ENCODE results near the gene FGF14.

The FGF14 gene

DNA sequence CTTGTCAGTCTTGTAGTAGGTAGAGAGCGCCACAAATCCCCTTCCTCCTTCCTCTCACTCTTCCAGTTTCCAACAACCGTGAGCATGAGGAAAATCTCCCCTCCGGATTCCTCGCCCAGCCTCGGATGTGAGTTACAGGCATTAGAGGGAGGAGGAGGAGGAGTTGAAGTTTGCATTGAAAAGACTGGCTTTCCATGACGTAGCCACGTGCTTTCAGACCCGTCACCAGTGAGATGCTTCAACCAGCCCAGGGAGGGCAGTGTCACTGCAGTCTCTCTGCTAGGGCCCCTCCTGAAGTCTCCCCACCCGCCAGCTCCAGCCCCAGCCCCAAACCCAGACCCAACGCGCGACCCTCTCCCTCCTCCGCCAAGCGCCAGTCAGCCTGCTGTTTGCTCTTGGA lies 442 bp upstream of the FGF14 start:
- in situ Hi-C loops (cut with MboI; ENCODE audit: low pct_unique_long_range_greater_than_20kb, low sequenced_read_pairs, unreplicated experiment): no loop called here
- TF ChIP-seq, protein P1, sequence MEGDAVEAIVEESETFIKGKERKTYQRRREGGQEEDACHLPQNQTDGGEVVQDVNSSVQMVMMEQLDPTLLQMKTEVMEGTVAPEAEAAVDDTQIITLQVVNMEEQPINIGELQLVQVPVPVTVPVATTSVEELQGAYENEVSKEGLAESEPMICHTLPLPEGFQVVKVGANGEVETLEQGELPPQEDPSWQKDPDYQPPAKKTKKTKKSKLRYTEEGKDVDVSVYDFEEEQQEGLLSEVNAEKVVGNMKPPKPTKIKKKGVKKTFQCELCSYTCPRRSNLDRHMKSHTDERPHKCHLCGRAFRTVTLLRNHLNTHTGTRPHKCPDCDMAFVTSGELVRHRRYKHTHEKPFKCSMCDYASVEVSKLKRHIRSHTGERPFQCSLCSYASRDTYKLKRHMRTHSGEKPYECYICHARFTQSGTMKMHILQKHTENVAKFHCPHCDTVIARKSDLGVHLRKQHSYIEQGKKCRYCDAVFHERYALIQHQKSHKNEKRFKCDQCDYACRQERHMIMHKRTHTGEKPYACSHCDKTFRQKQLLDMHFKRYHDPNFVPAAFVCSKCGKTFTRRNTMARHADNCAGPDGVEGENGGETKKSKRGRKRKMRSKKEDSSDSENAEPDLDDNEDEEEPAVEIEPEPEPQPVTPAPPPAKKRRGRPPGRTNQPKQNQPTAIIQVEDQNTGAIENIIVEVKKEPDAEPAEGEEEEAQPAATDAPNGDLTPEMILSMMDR (IDR thresholded peaks at IDR 0.05; ENCODE audit: extremely low read depth, insufficient read depth, missing control alignments): no peak
- peak; percentile 45 for DNase-seq (ENCODE audit: low spot score)

DNA sequence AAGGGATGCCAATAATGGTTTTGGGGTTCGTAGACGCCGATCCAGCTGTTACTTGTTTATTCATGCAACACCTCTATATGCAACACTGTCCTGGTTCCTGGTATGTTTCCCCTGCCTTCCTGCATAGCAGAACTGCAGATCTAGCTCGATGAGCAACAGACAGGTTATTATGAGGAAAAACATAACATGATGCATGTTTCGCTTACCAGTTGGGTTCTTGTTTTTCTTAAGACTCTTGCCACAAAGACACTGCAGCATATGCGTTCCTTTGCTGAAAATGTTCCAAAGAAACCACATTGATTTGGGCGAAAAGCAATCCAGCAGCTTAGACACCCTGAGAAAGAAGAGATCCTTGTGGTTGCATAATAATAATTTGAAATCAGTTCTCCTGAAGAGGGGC lies 583 bp downstream of the FGF14 start:
- in situ Hi-C loops (cut with MboI; ENCODE audit: low pct_unique_long_range_greater_than_20kb, low sequenced_read_pairs, unreplicated experiment): no loop called here
- peak; percentile 22 for DNase-seq (ENCODE audit: low spot score)
- TF ChIP-seq, protein P1 (IDR thresholded peaks at IDR 0.05; ENCODE audit: extremely low read depth, insufficient read depth, missing control alignments): no peak

DNA sequence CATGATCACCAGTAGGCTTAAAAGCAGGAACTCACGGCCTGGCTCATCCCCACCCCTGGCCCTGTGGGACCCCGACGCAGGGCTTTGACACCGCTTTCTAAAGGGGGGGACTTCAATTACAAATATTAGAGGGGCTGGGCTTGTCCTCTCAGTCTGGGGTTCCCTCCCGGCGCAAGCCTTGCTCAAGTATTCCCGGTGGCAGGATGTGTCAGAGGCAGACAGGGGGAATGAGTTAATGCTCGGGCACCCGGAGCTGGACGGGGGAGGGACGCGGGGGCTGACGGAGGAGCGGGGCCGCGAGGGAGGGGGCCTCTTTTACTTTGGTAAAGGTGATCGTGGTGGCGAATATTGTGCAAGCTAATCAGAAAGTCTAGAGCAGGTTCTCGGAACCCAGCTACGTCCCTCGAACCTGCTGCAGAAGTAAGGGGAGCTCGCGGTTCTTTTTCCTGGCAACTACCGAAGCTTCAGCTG lies 1.1 kb downstream of the FGF14 start:
- in situ Hi-C loops (cut with MboI; ENCODE audit: low pct_unique_long_range_greater_than_20kb, low sequenced_read_pairs, unreplicated experiment): no loop called here
- peak; percentile 19 for DNase-seq (ENCODE audit: low spot score)
- TF ChIP-seq, protein P1 (IDR thresholded peaks at IDR 0.05; ENCODE audit: extremely low read depth, insufficient read depth, missing control alignments): no peak

DNA sequence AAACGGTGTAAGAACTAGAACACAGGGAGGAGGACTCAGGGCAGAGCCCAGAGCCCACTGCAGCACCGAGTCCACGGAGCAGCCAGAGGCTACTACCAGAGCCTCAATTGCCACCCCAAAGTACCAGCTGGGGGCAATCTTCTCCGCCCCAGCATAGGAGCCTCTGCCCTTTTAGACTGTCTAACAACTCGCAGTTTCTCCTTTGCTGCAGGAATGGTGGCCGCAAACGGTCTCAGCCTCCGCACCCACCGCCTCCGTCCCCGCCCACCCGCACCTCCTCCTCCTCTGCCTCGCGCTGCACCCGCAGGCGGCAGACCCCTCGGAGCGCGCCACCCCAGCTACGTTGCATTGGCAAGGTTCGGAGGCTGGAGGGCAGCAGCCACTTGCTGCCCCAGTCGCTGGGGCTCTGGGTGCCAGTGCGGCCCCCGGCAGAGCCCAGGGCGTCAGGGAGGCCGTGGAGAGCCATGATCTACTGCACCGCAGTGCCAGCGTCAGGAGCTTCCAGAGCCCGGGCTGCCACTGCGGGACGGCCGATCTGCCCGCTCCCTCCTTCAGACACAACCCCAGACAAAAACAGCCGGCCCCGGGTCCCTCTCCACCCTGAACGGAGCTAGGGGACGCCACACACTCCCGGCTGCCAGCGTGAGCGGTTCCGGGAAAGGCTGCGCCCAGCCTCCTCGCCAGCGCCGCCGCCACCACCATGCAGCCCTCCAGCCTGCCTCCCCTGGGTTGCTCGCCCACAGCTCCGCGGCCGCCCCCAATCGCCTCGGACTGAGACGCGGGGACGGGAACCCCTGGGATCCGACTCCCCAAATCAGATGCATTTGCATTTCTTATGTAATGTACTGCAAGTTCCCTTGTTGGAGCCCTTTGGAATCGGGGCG lies 1.8 kb downstream of the FGF14 start:
- TF ChIP-seq, protein P1 (IDR thresholded peaks at IDR 0.05; ENCODE audit: extremely low read depth, insufficient read depth, missing control alignments): peak; percentile 18
- peak; percentile 40 for DNase-seq (ENCODE audit: low spot score)

DNA sequence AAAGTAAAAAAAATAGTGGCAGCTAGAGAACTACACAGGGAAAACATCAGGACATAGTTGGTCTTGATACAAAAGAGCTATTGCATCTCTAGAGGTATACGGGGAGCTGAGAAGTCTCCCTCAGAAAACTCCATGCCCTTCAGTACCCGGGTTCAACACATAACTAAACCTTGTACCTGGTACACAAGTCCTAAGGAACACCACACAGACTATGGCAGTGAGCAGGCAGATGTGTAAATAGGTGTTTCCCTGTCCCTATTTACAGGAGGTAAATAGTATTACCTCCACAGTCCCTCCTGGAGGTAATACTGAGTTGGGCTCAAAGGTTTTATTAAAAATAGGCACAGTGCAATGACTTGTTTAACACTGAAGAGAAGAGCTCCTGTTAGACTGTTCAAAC lies 5.9 kb downstream of the FGF14 start:
- in situ Hi-C loops (cut with MboI; ENCODE audit: low pct_unique_long_range_greater_than_20kb, low sequenced_read_pairs, unreplicated experiment): no loop called here
- TF ChIP-seq, protein P1 (IDR thresholded peaks at IDR 0.05; ENCODE audit: extremely low read depth, insufficient read depth, missing control alignments): no peak
- no peak for DNase-seq (ENCODE audit: low spot score)

More for the DNA sequence above, 1.8 kb downstream of the FGF14 start:
- in situ Hi-C loops (cut with MboI; ENCODE audit: low pct_unique_long_range_greater_than_20kb, low sequenced_read_pairs, unreplicated experiment): no loop called here

DNA sequence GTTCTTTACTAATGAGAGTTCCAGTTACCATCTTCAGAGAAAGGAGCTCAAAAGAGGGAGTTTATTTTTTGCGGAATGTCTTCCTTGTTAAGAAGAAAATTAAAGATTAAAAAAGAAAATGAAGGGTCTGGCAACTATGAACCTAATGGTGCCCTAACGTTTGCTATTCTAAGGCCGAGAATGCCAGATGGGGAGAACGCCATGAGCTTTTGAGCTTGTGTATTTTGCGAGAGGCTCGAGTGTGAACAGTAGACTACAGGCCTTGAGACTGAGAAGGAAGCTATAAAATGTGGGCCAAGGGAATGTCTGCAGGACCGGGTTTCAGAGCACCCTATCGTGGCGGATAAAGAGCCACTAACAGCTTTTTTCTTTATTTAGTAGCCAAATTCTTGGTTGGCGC lies 6.7 kb downstream of the FGF14 start:
- in situ Hi-C loops (cut with MboI; ENCODE audit: low pct_unique_long_range_greater_than_20kb, low sequenced_read_pairs, unreplicated experiment): no loop called here
- TF ChIP-seq, protein P1 (IDR thresholded peaks at IDR 0.05; ENCODE audit: extremely low read depth, insufficient read depth, missing control alignments): no peak
- no peak for DNase-seq (ENCODE audit: low spot score)

Data from GM13977 (cell line).